Glomerular visceral epithelial cell (primary cell): ENCODE data around the gene LENEP.

ENCODE experiments used
- DNase-seq: peaks from one replicate; pipeline ENCODE4 v3.0.0-alpha.2; 2016; ENCODE audit errors: extremely low spot score

The LENEP gene

GRCh38 chr1:154960446-154961136, 32.8 kb upstream of the LENEP start:
- DNase-seq = no peak

- peak; percentile 80 for DNase-seq
These were observed 31.9 kb upstream of the LENEP start, which contains the start of gene PYGO2 for GRCh38 chr1:154961207-154962155. Gene PYGO2 (minus strand): TSS chr1:154961782. CDS start chr1:154961576, 206 bp downstream.

GRCh38 chr1:154962156-154962749, 31.1 kb upstream of the LENEP start:
- no peak for DNase-seq

GRCh38 chr1:154962795-154963330, 30.5 kb upstream of the LENEP start:
- no peak for DNase-seq

- DNase-seq = no peak
These were observed 29.7 kb upstream of the LENEP start for GRCh38 chr1:154963643-154964042.

- no peak for DNase-seq
These were observed 29.0 kb upstream of the LENEP start for GRCh38 chr1:154964359-154964758.

GRCh38 chr1:154966111-154966510, 27.3 kb upstream of the LENEP start:
- DNase-seq = no peak

GRCh38 chr1:154967331-154967950, 25.9 kb upstream of the LENEP start:
- no peak for DNase-seq

- DNase-seq = no peak
These were observed 24.7 kb upstream of the LENEP start for GRCh38 chr1:154968731-154969130.

- DNase-seq = no peak
These were observed 24.1 kb upstream of the LENEP start for GRCh38 chr1:154969246-154969645.

- DNase-seq = no peak
These were observed 23.4 kb upstream of the LENEP start for GRCh38 chr1:154969860-154970452.

GRCh38 chr1:154970631-154971340, 22.6 kb upstream of the LENEP start, which contains the start of gene SHC1:
Gene SHC1 (minus strand): TSS chr1:154970747. CDS start chr1:154970526, 221 bp downstream.
- DNase-seq = peak; percentile 89

- DNase-seq = no peak
These were observed 21.9 kb upstream of the LENEP start for GRCh38 chr1:154971341-154971998.

GRCh38 chr1:154972213-154972516, 21.2 kb upstream of the LENEP start:
- no peak for DNase-seq

- peak; percentile 97 for DNase-seq
These were observed 20.7 kb upstream of the LENEP start for GRCh38 chr1:154972517-154973343.

- DNase-seq = peak; percentile 99
These were observed 19.9 kb upstream of the LENEP start for GRCh38 chr1:154973344-154974101.

- peak; percentile 100 for DNase-seq
These were observed 19.1 kb upstream of the LENEP start, which contains the start of gene CKS1B for GRCh38 chr1:154974102-154974807. Gene CKS1B (plus strand): TSS chr1:154974681. CDS start chr1:154974746, 65 bp downstream.
